Subcutaneous adipose tissue (tissue), 4 donors: ENCODE data around the gene KDM4C. TPM values are rescaled to one million over a fixed set of nuclear protein-coding genes. Genes with fewer than 3 reads are reported as not detected.

Source experiments
- CTCF ChIP-seq: fragments of 450-650 bp; IDR thresholded peaks from one replicate; pipeline ENCODE4 v1.5.1; 2016; ENCODE audit warnings: low read depth, mild to moderate bottlenecking, control low read depth, antibody characterized with exemption, moderate library complexity
- total RNA-seq, 4 donors: library from RNA; depleted of rRNA; stranded (reverse); fragments of >200 nt; gene quantifications; one replicate each; pipeline ENCODE4 v1.1.0, GENCODE V29; 2016

The KDM4C gene
- total RNA-seq, 4 donors from 2014 or later, result 31.6 to 37.2 (median 34.0) TPM

- no peak for TF ChIP-seq CTCF
Measured at GRCh38 chr9:7139886-7140285, 382.1 kb downstream of the KDM4C start.

- TF ChIP-seq CTCF, result no peak
Measured at GRCh38 chr9:7140401-7140800, 382.6 kb downstream of the KDM4C start.

GRCh38 chr9:7143645-7144200 lies 385.9 kb downstream of the KDM4C start:
- no peak for TF ChIP-seq CTCF

- no peak for TF ChIP-seq CTCF
Measured at GRCh38 chr9:7144265-7145046, 386.7 kb downstream of the KDM4C start.

- TF ChIP-seq CTCF, result no peak
Measured at GRCh38 chr9:7145361-7146069, 387.7 kb downstream of the KDM4C start.

- TF ChIP-seq CTCF, result no peak
Measured at GRCh38 chr9:7146582-7146981, 388.8 kb downstream of the KDM4C start.
